HepG2 (cell line): ENCODE data around the gene PAN2. TPM values are rescaled to one million over a fixed set of nuclear protein-coding genes. Genes with fewer than 3 reads are reported as not detected.

Source experiments
- E2F1 ChIP-seq: sonication (generic); formaldehyde crosslinking; IDR thresholded peaks from 2 replicates; pipeline ENCODE4 v1.5.0; 2020; ENCODE audit warnings: missing genetic modification reagents
- KIAA2018 ChIP-seq: sonication (generic); formaldehyde crosslinking; IDR thresholded peaks from 2 replicates; pipeline ENCODE4 v1.5.0; 2020; ENCODE audit warnings: mild to moderate bottlenecking, missing genetic modification reagents, borderline replicate concordance
- ZC3H13 ChIP-seq: sonication (generic); formaldehyde crosslinking; IDR thresholded peaks from 2 replicates; pipeline ENCODE4 v1.8.1; 2023; ENCODE audit warnings: mild to moderate bottlenecking, missing genetic modification reagents, moderate library complexity
- ZNF121 ChIP-seq: sonication (generic); formaldehyde crosslinking; IDR thresholded peaks from 2 replicates; pipeline ENCODE4 v1.5.0; 2020; ENCODE audit warnings: mild to moderate bottlenecking, missing genetic modification reagents
- ZNF768 ChIP-seq: sonication (generic); formaldehyde crosslinking; IDR thresholded peaks from 2 replicates; pipeline ENCODE4 v1.4.0; 2020; ENCODE audit warnings: missing genetic modification reagents
- polyA plus RNA-seq, 8 experiments: library from polyadenylated mRNA; depleted of rRNA in 3 of 8; stranded (reverse) in 7 of 8; unstranded in 1 of 8; fragments of >200 nt; fragmentation: Illumina TruSeq in 4 of 8; extraction: Trizol in 4 of 8; gene quantifications; 2 replicates each; pipeline versions ENCODE4 v1.2.1 to v1.2.3, GENCODE V29; 2011 to 2016; ENCODE audit warnings: low read depth in 4 of 8, missing spikeins in 1 of 8, mixed read lengths in 1 of 8; ENCODE audit not compliant: insufficient read depth in 1 of 8
- total RNA-seq, 5 experiments: library from RNA; depleted of rRNA; stranded (reverse); fragments of >200 nt; fragmentation: Illumina TruSeq; extraction: Trizol; gene quantifications; 2 replicates each; pipeline ENCODE4 v1.2.3, GENCODE V29; 2016; ENCODE audit warnings: low read depth in 1 of 5

Gene PAN2
- total and polyA plus RNA-seq, 2 of the 13 experiments (the other 11 are each of a cell fraction or from before 2014, with no cell fraction given) = 27.2 to 61.1 TPM

GRCh38 chr12:56341616-56342015 is 7.8 kb upstream of the PAN2 start (continued):
- TF ChIP-seq KIAA2018 (CRISPR knock-in tag) (no peak), E2F1 (no peak), ZC3H13 (CRISPR knock-in tag) (no peak), ZNF768 (CRISPR knock-in tag) (no peak), ZNF121 (CRISPR knock-in tag) (no peak)
